HepG2 (cell line): ENCODE data around the gene SEC24A. TPM values are rescaled to one million over a fixed set of nuclear protein-coding genes. Genes with fewer than 3 reads are reported as not detected.
A peak's percentile ranks its signal among the peaks of the same experiment; 100 is the strongest.

Experiments
- GLI4 ChIP-seq: sonication (generic); formaldehyde crosslinking; IDR thresholded peaks from 2 replicates; pipeline ENCODE4 v1.5.1; 2020; ENCODE audit warnings: missing genetic modification reagents, mild to moderate bottlenecking, moderate library complexity, borderline replicate concordance
- HDAC2 ChIP-seq: sonication (generic); formaldehyde crosslinking; IDR thresholded peaks from 2 replicates; pipeline ENCODE4 v1.4.0; 2020; ENCODE audit warnings: missing genetic modification reagents
- HNF4G ChIP-seq, 2 experiments: sonication (generic) in 1 of 2; formaldehyde crosslinking in 1 of 2; IDR thresholded peaks; 2 replicates each; pipeline versions ENCODE4 v1.4.0 to v1.6.1; 2011 to 2020; ENCODE audit warnings: borderline replicate concordance in 2 of 2, low read depth in 2 of 2, mild to moderate bottlenecking in 2 of 2, low read length in 1 of 2, missing genetic modification reagents in 1 of 2, moderate library complexity in 1 of 2
- HNRNPL ChIP-seq: fragments of 200-400 bp; formaldehyde crosslinking; IDR thresholded peaks from 2 replicates; pipeline ENCODE4 v1.6.1; 2017; ENCODE audit warnings: mild to moderate bottlenecking, low read depth, low read length
- HOXA3 ChIP-seq: sonication (generic); formaldehyde crosslinking; IDR thresholded peaks from 2 replicates; pipeline ENCODE4 v1.5.0; 2020; ENCODE audit warnings: missing genetic modification reagents
- TAF1 ChIP-seq: sonication (generic); formaldehyde crosslinking; IDR thresholded peaks from 2 replicates; pipeline ENCODE4 v1.4.0; 2020; ENCODE audit warnings: missing genetic modification reagents
- ZFP1 ChIP-seq: IDR thresholded peaks from 2 replicates; pipeline ENCODE4 v1.6.1; 2016
- ZNF225 ChIP-seq: sonication (generic); formaldehyde crosslinking; IDR thresholded peaks from 2 replicates; pipeline ENCODE4 v1.4.0; 2020; ENCODE audit warnings: mild to moderate bottlenecking, missing genetic modification reagents
- polyA plus RNA-seq, 8 experiments: library from polyadenylated mRNA; depleted of rRNA in 3 of 8; stranded (reverse) in 7 of 8; unstranded in 1 of 8; fragments of >200 nt; fragmentation: Illumina TruSeq in 4 of 8; extraction: Trizol in 4 of 8; gene quantifications; 2 replicates each; pipeline versions ENCODE4 v1.2.1 to v1.2.3, GENCODE V29; 2011 to 2016; ENCODE audit warnings: low read depth in 4 of 8, missing spikeins in 1 of 8, mixed read lengths in 1 of 8; ENCODE audit not compliant: insufficient read depth in 1 of 8
- total RNA-seq, 5 experiments: library from RNA; depleted of rRNA; stranded (reverse); fragments of >200 nt; fragmentation: Illumina TruSeq; extraction: Trizol; gene quantifications; 2 replicates each; pipeline ENCODE4 v1.2.3, GENCODE V29; 2016; ENCODE audit warnings: low read depth in 1 of 5
- TF ChIP-seq, protein P1 (sequence below): sonication (generic); formaldehyde crosslinking; IDR thresholded peaks from 2 replicates; pipeline ENCODE4 v1.8.1; 2023; ENCODE audit warnings: mild to moderate bottlenecking, inconsistent platforms, moderate library complexity, missing genetic modification reagents, borderline replicate concordance
- TF ChIP-seq, protein P2 (sequence below): sonication (generic); formaldehyde crosslinking; IDR thresholded peaks from 2 replicates; pipeline ENCODE4 v1.8.1; 2023; ENCODE audit warnings: missing genetic modification reagents, inconsistent platforms, borderline replicate concordance
- TF ChIP-seq, protein P3 (sequence below), 2 experiments: fragments of 450-650 bp in 1 of 2; sonication (generic) in 1 of 2; formaldehyde crosslinking in 1 of 2; IDR thresholded peaks; 2 replicates each; pipeline versions ENCODE4 v1.6.1 to v1.8.0; 2016 to 2022; ENCODE audit warnings: antibody characterized with exemption in 1 of 2, mild to moderate bottlenecking in 1 of 2, missing genetic modification reagents in 1 of 2
- TF ChIP-seq, protein P4 (sequence below): sonication (generic); formaldehyde crosslinking; IDR thresholded peaks from 2 replicates; pipeline ENCODE4 v1.5.0; 2020; ENCODE audit warnings: missing genetic modification reagents

Gene SEC24A
- total and polyA plus RNA-seq, 2 of the 13 experiments (the other 11 are each of a cell fraction or from before 2014, with no cell fraction given), result 30.5 to 56.8 TPM

DNA sequence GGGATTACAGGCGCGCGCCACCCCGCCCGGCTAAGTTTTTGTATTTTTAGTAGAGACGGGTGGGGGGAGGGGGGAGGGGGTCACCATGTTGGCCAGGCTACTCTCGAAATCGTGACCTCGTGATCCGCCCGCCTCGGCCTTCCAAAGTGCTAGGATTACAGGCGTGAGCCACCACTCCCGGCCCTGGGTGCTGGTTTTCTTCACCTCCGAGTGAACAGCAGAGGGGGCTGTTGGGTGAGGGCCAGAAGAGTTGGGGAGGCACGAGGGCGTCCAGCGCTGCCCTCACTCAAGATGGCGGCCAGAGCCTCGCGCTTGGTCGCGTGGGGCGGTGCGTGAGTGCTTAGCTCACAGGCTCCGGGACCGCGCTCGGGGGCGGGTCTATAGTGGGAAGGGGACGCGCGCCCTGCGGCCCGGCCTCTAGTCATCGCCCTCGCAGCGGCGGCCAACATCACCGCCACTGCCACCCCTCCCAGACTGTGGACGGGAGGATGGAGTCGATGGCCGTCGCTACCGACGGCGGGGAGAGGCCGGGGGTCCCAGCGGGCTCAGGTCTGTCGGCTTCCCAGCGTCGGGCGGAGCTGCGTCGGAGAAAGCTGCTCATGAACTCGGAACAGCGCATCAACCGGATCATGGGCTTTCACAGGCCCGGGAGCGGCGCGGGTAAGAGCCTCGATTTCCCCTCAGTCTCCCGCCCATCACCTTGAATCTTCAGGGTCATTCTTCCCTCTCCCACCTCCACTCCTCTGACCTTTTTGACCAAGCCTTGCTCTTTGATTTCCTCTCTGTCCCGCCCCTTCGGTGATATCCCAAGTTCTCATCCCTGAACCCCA is 89.8 kb downstream of the SEC24A start, which contains the start of gene CAMLG (continued):
- TF ChIP-seq HDAC2 (CRISPR knock-in tag), result peak; percentile 92
- TF ChIP-seq ZFP1 (CRISPR knock-in tag), result 0 out of 2 replicates have a peak, but pooled peaks have one; percentile 71
- TF ChIP-seq, protein P1, sequence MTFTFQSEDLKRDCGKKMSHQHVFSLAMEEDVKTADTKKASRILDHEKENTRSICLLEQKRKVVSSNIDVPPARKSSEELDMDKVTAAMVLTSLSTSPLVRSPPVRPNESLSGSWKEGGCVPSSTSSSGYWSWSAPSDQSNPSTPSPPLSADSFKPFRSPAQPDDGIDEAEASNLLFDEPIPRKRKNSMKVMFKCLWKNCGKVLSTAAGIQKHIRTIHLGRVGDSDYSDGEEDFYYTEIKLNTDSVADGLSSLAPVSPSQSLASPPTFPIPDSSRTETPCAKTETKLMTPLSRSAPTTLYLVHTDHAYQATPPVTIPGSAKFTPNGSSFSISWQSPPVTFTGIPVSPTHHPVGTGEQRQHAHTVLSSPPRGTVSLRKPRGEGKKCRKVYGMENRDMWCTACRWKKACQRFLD (CRISPR knock-in tag), result no peak
- TF ChIP-seq, protein P2, sequence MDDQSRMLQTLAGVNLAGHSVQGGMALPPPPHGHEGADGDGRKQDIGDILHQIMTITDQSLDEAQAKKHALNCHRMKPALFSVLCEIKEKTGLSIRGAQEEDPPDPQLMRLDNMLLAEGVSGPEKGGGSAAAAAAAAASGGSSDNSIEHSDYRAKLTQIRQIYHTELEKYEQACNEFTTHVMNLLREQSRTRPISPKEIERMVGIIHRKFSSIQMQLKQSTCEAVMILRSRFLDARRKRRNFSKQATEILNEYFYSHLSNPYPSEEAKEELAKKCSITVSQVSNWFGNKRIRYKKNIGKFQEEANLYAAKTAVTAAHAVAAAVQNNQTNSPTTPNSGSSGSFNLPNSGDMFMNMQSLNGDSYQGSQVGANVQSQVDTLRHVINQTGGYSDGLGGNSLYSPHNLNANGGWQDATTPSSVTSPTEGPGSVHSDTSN (CRISPR knock-in tag), result no peak
- peak; percentile 81 for TF ChIP-seq TAF1
- no peak; the same call in 1 of the 2 replicates for TF ChIP-seq GLI4 (CRISPR knock-in tag)
- 0 out of 2 replicates have a peak, but pooled peaks have one; percentile 44 for TF ChIP-seq HNRNPL
- TF ChIP-seq, protein P3, sequence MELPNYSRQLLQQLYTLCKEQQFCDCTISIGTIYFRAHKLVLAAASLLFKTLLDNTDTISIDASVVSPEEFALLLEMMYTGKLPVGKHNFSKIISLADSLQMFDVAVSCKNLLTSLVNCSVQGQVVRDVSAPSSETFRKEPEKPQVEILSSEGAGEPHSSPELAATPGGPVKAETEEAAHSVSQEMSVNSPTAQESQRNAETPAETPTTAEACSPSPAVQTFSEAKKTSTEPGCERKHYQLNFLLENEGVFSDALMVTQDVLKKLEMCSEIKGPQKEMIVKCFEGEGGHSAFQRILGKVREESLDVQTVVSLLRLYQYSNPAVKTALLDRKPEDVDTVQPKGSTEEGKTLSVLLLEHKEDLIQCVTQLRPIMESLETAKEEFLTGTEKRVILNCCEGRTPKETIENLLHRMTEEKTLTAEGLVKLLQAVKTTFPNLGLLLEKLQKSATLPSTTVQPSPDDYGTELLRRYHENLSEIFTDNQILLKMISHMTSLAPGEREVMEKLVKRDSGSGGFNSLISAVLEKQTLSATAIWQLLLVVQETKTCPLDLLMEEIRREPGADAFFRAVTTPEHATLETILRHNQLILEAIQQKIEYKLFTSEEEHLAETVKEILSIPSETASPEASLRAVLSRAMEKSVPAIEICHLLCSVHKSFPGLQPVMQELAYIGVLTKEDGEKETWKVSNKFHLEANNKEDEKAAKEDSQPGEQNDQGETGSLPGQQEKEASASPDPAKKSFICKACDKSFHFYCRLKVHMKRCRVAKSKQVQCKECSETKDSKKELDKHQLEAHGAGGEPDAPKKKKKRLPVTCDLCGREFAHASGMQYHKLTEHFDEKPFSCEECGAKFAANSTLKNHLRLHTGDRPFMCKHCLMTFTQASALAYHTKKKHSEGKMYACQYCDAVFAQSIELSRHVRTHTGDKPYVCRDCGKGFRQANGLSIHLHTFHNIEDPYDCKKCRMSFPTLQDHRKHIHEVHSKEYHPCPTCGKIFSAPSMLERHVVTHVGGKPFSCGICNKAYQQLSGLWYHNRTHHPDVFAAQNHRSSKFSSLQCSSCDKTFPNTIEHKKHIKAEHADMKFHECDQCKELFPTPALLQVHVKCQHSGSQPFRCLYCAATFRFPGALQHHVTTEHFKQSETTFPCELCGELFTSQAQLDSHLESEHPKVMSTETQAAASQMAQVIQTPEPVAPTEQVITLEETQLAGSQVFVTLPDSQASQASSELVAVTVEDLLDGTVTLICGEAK (IDR thresholded peaks at IDR 0.05), result no peak
- TF ChIP-seq, protein P3 (CRISPR knock-in tag; IDR thresholded peaks at IDR 0.05), result peak; percentile 86
- TF ChIP-seq, protein P4, sequence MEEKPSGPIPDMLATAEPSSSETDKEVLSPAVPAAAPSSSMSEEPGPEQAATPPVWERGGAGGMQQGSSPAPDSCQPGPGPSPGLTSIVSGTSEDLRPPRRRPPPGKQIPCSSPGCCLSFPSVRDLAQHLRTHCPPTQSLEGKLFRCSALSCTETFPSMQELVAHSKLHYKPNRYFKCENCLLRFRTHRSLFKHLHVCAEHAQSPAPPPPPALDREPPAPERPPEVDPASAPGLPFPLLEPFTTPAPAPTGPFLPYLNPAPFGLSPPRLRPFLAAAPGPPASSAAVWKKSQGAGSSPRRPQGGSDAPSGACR (CRISPR knock-in tag), result peak; percentile 97
- no peak for TF ChIP-seq HNF4G (IDR thresholded peaks at IDR 0.05; ENCODE audit: borderline replicate concordance, low read depth, low read length)
- peak; percentile 75; the same call in 1 of the 2 replicates for TF ChIP-seq HNF4G (CRISPR knock-in tag; IDR thresholded peaks at IDR 0.05; ENCODE audit: borderline replicate concordance, low read depth)
- peak; percentile 67; the same call in 1 of the 2 replicates for TF ChIP-seq ZNF225 (CRISPR knock-in tag)
- TF ChIP-seq HOXA3 (CRISPR knock-in tag), result peak; percentile 100
